NCI-H2107 treated with DMSO at 0.1 percent for 48 hours (cell line): ENCODE measurements around the gene CACNA1S.
A peak's percentile ranks its signal among the peaks of the same experiment; 100 is the strongest.

Experiments
- DNase-seq: peaks from one replicate; lab custom pipeline; 2025; ENCODE audit not compliant: unreplicated experiment; lab: John Stamatoyannopoulos, UW

Gene CACNA1S

GRCh38 chr1:201094832-201095231, 17.4 kb downstream of the CACNA1S start:
- DNase-seq = no peak

GRCh38 chr1:201093962-201094361, 18.3 kb downstream of the CACNA1S start:
- DNase-seq = no peak

- DNase-seq = no peak
Measured at GRCh38 chr1:201093561-201093960, 18.7 kb downstream of the CACNA1S start.

GRCh38 chr1:201092738-201093137, 19.5 kb downstream of the CACNA1S start:
- no peak for DNase-seq

- no peak for DNase-seq
Measured at GRCh38 chr1:201091256-201091655, 21.0 kb downstream of the CACNA1S start.

GRCh38 chr1:201090541-201090940, 21.7 kb downstream of the CACNA1S start:
- DNase-seq = no peak

- DNase-seq = no peak
Measured at GRCh38 chr1:201089596-201089995, 22.6 kb downstream of the CACNA1S start.

GRCh38 chr1:201088901-201089525, 23.2 kb downstream of the CACNA1S start:
- no peak for DNase-seq

- no peak for DNase-seq
Measured at GRCh38 chr1:201088395-201088794, 23.8 kb downstream of the CACNA1S start.

- DNase-seq = peak; percentile 43
Measured at GRCh38 chr1:201085902-201086735, 26.1 kb downstream of the CACNA1S start.

GRCh38 chr1:201084295-201084694, 27.9 kb downstream of the CACNA1S start:
- no peak for DNase-seq

- DNase-seq = no peak
Measured at GRCh38 chr1:201083741-201084140, 28.5 kb downstream of the CACNA1S start.

GRCh38 chr1:201080135-201080534, 32.1 kb downstream of the CACNA1S start:
- no peak for DNase-seq

GRCh38 chr1:201077736-201078135, 34.5 kb downstream of the CACNA1S start:
- no peak for DNase-seq

GRCh38 chr1:201077116-201077515, 35.1 kb downstream of the CACNA1S start:
- no peak for DNase-seq

- DNase-seq = no peak
Measured at GRCh38 chr1:201076092-201076491, 36.1 kb downstream of the CACNA1S start.

GRCh38 chr1:201074018-201074417, 38.2 kb downstream of the CACNA1S start:
- no peak for DNase-seq

- DNase-seq = no peak
Measured at GRCh38 chr1:201072922-201073321, 39.3 kb downstream of the CACNA1S start.

GRCh38 chr1:201072149-201072548, 40.1 kb downstream of the CACNA1S start:
- DNase-seq = no peak

GRCh38 chr1:201069636-201070035, 42.6 kb downstream of the CACNA1S start:
- no peak for DNase-seq

- no peak for DNase-seq
Measured at GRCh38 chr1:201068976-201069375, 43.2 kb downstream of the CACNA1S start.

- no peak for DNase-seq
Measured at GRCh38 chr1:201066986-201067385, 45.2 kb downstream of the CACNA1S start.

GRCh38 chr1:201065686-201066085, 46.5 kb downstream of the CACNA1S start:
- no peak for DNase-seq
